ENCODE measurements around the gene MYOC.
"Not testable (repeated sequence)": the region's sequence is repeated elsewhere in the genome, so short reads cannot be mapped to it uniquely, and the experiment has no call there.

MYOC gene

GRCh38 chr1:171652234-171652822 lies at the start of gene MYOC:
Gene MYOC, minus strand, starts transcription at chr1:171652688. Its CDS starts 77 bp downstream, at chr1:171652611.
- no peak for DNase-seq

- DNase-seq: no peak
Observed at GRCh38 chr1:171699531-171699930, 47.0 kb upstream of the MYOC start.

DNA sequence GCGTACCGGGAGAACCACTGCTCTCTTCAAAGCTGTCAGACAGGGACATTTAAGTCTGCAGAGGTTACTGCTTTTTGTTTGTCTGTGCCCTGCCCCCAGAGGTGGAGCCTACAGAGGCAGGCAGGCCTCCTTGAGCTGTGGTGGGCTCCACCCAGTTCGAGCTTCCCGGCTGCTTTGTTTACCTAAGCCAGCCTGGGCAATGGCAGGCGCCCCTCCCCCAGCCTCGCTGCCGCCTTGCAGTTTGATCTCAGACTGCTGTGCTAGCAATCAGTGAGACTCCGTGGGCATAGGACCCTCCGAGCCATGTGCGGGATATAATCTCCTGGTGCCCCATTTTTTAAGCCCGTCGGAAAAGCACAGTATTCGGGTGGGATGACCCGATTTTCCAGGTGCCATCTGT lies 43.3 kb upstream of the MYOC start:
- not testable (repeated sequence) for DNase-seq

DNA sequence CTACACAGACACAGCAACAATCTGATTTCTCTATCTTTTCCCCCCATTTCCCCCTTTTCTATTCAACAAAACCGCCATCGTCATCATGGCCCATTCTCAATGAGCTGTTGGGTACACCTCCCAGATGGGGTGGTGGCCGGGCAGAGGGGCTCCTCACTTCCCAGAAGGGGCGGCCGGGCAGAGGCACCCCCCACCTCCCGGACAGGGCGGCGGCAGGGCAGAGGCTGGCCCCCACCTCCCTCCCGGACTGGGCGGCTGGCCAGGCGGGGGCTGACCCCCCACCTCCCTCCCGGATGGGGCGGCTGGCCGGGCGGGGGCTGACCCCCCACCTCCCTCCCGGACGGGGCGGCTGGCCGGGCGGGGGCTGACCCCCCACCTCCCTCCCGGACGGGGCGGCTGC lies 41.1 kb upstream of the MYOC start:
- not testable (repeated sequence) for DNase-seq

GRCh38 chr1:171683870-171684269 lies 31.4 kb upstream of the MYOC start:
- DNase-seq: no peak

DNA sequence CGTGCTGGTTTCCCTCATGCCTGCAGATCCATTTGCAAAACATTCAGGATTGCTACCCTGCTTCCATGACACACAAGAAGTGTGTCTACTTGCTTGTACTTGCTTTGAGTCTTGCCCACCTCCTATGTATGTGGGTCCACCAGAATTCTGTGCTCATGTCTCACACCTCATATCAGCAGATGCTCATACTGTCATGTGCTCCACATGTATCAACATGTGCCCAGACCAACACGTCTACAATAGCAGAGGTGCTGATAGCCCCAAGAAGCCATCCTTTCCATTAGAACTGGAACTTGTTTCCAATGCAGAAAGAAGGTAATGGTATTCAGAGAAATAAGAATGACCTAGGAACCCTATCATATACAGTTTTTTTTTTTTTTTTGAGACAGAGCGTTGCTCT lies 27.9 kb upstream of the MYOC start:
- DNase-seq: no peak

DNA sequence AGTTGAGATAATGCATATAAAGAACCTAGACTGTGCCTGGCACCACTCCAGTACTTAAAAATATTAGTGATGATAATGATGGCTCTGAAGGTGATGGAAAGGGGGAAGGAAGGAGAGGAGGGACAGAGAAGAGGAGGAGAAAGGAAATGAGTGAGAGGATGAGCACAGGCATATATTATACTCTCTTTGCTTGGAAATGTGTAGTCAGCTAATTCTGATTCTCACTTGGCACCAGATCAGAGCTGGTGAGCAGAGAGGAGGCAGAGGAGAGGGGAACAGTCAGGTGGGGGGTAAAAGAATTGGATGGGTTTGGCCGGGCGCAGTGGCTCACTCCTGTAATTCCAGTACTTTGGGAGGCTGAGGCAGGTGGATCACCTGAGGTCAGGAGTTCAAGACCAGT lies 24.3 kb upstream of the MYOC start:
- no peak for DNase-seq

GRCh38 chr1:171674431-171675405 lies 22.2 kb upstream of the MYOC start:
- DNase-seq: no peak

- DNase-seq: no peak
Observed at GRCh38 chr1:171670739-171671138, 18.3 kb upstream of the MYOC start.

- no peak for DNase-seq
Observed at GRCh38 chr1:171668372-171668771, 15.9 kb upstream of the MYOC start.

DNA sequence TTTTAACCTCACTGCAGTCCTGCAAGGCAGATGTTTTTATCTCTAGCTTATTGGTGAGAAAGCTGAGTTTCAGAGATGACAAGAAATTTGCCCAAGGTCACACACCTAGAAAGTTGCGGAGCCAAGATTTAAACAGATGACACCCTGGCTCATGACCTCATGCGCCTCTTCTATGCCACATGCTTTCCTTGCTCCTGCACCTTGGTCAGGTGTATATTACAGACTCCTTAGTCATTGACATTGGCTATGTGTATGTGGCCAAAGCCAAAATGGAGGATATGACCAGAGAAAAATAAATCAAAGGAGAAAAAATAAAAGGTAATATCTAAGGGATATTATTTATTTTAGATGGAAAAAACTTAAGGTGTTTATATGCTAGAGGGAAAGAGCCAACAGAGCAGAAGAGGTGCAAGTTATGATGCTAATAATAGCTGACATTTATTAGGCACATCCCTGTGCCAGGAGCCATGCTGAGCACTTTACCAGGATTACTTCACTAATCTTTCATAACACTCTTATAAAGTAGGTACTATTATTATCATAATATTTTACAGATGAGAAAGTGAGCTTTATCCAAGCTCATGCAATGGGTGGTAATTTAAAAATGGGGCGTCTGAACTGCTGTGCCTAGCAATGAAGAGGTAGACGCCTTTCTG lies 13.8 kb upstream of the MYOC start:
- no peak for DNase-seq

DNA sequence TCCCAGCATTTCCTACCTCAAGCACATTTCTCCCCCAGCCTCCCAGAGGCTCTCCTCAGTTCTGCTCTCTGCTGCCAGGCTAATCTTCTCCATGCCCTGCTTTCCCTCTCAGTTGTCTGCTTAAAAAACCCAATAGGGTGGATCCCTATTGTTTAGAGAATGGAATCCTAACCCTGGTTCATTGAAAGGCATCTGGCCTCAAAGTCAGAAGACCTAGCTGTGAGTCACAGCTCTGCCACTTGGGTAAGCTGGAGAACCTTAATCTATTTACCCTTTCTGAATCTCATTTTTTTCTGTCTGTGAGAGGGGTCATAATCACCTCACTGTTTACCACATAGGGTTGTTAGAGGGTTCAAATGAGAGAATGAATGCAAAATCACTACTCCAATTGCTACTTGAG lies 12.5 kb upstream of the MYOC start:
- DNase-seq: no peak

- no peak for DNase-seq
Observed at GRCh38 chr1:171663854-171664575, 11.5 kb upstream of the MYOC start.

DNA sequence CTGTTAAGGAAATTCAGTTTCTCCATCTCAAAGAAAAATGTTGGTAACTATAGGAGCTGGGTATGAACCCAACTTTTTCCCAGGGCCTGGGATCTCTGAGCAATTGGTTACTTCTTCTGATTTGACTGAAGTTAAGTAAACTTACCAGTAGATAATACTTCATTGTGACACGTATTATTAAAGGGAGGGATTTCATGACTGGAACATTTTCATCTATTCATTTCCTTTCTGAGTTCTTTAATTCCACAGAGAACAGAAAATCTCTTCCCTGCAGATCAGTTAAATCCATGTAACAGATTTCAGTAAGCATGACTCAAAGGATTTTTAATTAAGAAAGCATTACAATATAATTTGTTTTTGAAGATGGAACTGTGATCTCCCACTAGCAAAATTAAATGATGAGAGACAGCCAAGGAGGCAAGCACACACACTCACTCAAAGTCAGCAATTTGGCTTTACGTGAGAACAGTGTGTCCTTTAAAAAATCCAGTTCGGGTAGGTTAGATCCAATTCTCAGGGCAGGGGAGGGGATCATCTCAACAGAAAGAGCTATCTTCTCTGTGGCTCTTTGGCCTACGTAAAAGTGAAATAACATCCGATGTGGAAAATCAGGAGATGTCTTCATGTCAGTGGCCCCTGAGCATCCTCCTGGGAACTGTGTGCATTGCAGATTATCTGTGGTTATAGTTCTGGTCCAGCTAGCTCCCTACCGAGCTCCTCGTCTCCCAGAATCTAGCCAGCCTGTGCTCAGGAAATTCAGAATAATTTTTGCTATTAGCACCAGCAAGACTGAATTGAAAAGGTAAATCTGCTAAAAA lies 10.8 kb upstream of the MYOC start:
- no peak for DNase-seq

GRCh38 chr1:171661076-171661650 lies 8.7 kb upstream of the MYOC start:
- no peak for DNase-seq

DNA sequence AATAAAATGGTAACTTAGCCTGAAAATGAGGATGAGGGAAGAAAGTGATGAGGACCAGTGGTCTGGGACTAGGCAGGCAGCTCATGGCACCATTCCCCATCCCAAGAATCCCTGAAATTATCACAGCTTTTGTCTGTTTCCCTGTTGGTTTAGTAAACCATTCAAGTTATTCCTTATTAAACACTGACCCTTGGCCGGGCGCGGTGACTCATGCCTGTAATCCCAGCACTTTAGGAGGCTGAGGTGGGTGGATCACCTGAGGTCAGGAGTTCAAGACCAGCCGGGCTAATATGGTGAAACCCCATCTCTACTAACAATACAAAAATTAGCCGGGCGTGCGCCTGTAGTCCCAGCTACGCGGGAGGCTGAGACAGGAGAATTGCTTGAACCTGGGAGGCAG lies 3.7 kb upstream of the MYOC start:
- DNase-seq: not testable (repeated sequence)

DNA sequence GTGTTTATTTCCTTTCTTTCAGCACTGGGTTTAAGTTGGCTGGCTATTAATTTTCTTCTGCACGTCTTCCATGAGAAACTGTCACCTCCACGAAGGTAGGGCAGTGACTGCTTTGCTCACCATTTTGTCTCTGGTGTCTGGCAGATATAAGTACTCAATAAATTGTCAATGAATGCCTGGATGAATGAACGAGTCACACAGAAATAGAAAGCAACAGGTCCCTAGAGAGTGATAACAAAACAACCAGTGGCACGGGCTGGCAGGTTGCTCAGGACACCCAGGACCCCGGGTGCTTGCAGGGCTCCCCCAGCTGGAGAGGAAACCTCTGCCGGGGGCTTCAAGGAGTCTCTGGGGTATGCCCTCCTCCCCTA lies 3.2 kb upstream of the MYOC start:
- no peak for DNase-seq

GRCh38 chr1:171654942-171655745 lies 2.7 kb upstream of the MYOC start:
- peak; percentile 40 to 87 for DNase-seq

DNA sequence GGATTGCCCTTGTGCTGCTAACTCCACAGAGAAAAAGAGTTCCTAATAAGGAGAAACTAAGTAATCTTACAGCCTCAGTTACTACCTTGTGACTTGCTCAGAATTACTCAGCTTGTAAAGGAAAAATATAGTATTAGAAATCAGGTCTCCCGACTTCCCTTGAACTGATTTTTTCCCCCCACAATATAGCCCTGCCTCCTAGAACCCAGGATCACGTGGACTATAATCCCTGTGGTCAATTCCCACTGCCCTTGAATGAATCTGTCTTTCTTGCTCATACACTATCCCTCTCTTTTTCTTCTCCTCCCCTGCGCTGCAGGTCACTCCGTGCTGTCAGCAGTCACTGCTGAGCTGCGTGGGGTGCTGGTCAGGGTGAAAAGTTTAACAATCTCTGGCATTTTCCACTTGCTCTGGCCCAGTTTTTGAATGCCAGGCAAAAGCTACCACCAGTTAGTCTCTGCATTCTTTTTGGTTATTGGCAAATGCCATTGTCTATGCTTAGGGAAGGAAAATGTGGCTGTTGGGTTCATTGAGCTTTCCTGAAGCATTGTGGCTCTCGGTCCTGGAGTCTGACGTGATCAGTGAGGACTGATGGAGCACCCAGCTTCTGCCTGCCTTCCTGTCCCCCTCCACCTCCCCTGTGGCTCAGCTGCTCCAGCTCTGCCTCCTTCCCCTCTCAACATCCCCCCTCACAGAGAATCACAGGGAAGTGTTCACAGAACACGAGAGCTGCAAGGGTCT lies 1.9 kb upstream of the MYOC start:
- DNase-seq: no peak

- DNase-seq: no peak
Observed at GRCh38 chr1:171653796-171654195, 1.3 kb upstream of the MYOC start.
